Measurements from ENCODE around the gene RUNX1. TPM values are rescaled to one million over a fixed set of nuclear protein-coding genes. Genes with fewer than 3 reads are reported as not detected.

RUNX1 gene
- total RNA-seq, 1 donor from 2014 or later: 7.8 TPM

- Histone ChIP-seq H3K4me1 (ENCODE audit: control insufficient read depth in 3 of 3, insufficient read depth in 3 of 3, low read length in 3 of 3) (peaks cover 0 to 3% (median 0%) of the 10 kb centered on the region in 3 donors), H3K27ac (ENCODE audit: low read depth, low read length) (no peak overlapping the region), H3K9me3 (ENCODE audit: control insufficient read depth in 3 of 3, low read length in 3 of 3) (no peaks in the 10 kb centered on the region), H3K4me3 (ENCODE audit: low read length in 3 of 3) (no peak overlapping the region), H3K27me3 (ENCODE audit: control insufficient read depth in 3 of 3, insufficient read depth in 3 of 3, low read length in 3 of 3) (no peaks in the 10 kb centered on the region), H3K36me3 (ENCODE audit: control insufficient read depth in 3 of 3, insufficient read depth in 3 of 3, low read length in 3 of 3) (no peaks in the 10 kb centered on the region), H3K9ac (ENCODE audit: low read depth in 1 of 3, low read length in 3 of 3) (no peak overlapping the region)
Measured at GRCh38 chr21:35027563-35028450, 21.3 kb downstream of the RUNX1 start.

- H3K27ac ChIP-seq (ENCODE audit: low read depth, low read length): no peak overlapping the region
- H3K9ac ChIP-seq (ENCODE audit: low read depth in 1 of 3, low read length in 3 of 3): peak overlapping the region in 1 of 3 donors; percentile 35
- peaks cover 0 to 3% (median 0%) of the 10 kb centered on the region in 3 donors for H3K4me1 ChIP-seq (ENCODE audit: control insufficient read depth in 3 of 3, insufficient read depth in 3 of 3, low read length in 3 of 3)
- no peaks in the 10 kb centered on the region for H3K27me3 ChIP-seq (ENCODE audit: control insufficient read depth in 3 of 3, insufficient read depth in 3 of 3, low read length in 3 of 3)
- H3K9me3 ChIP-seq (ENCODE audit: control insufficient read depth in 3 of 3, low read length in 3 of 3): no peaks in the 10 kb centered on the region
- H3K4me3 ChIP-seq (ENCODE audit: low read length in 3 of 3): peak overlapping the region; percentile 39 to 64 (median 55)
- H3K36me3 ChIP-seq (ENCODE audit: control insufficient read depth in 3 of 3, insufficient read depth in 3 of 3, low read length in 3 of 3): no peaks in the 10 kb centered on the region
Measured at GRCh38 chr21:35026617-35027562, 22.2 kb downstream of the RUNX1 start.

GRCh38 chr21:35026153-35026500 lies 23.0 kb downstream of the RUNX1 start:
- peaks cover 0 to 3% (median 0%) of the 10 kb centered on the region in 3 donors for H3K4me1 ChIP-seq (ENCODE audit: control insufficient read depth in 3 of 3, insufficient read depth in 3 of 3, low read length in 3 of 3)
- no peaks in the 10 kb centered on the region for H3K9me3 ChIP-seq (ENCODE audit: control insufficient read depth in 3 of 3, low read length in 3 of 3)
- no peaks in the 10 kb centered on the region for H3K36me3 ChIP-seq (ENCODE audit: control insufficient read depth in 3 of 3, insufficient read depth in 3 of 3, low read length in 3 of 3)
- no peak overlapping the region for H3K27ac ChIP-seq (ENCODE audit: low read depth, low read length)
- no peak overlapping the region for H3K9ac ChIP-seq (ENCODE audit: low read depth in 1 of 3, low read length in 3 of 3)
- peak overlapping the region in 1 of 3 donors; percentile 64 for H3K4me3 ChIP-seq (ENCODE audit: low read length in 3 of 3)
- no peaks in the 10 kb centered on the region for H3K27me3 ChIP-seq (ENCODE audit: control insufficient read depth in 3 of 3, insufficient read depth in 3 of 3, low read length in 3 of 3)

- H3K4me3 ChIP-seq (ENCODE audit: low read length in 3 of 3): no peak overlapping the region
- no peaks in the 10 kb centered on the region for H3K27me3 ChIP-seq (ENCODE audit: control insufficient read depth in 3 of 3, insufficient read depth in 3 of 3, low read length in 3 of 3)
- H3K36me3 ChIP-seq (ENCODE audit: control insufficient read depth in 3 of 3, insufficient read depth in 3 of 3, low read length in 3 of 3): no peaks in the 10 kb centered on the region
- H3K4me1 ChIP-seq (ENCODE audit: control insufficient read depth in 3 of 3, insufficient read depth in 3 of 3, low read length in 3 of 3): peaks cover 0 to 3% (median 0%) of the 10 kb centered on the region in 3 donors
- H3K9ac ChIP-seq (ENCODE audit: low read depth in 1 of 3, low read length in 3 of 3): no peak overlapping the region
- H3K27ac ChIP-seq (ENCODE audit: low read depth, low read length): no peak overlapping the region
- no peaks in the 10 kb centered on the region for H3K9me3 ChIP-seq (ENCODE audit: control insufficient read depth in 3 of 3, low read length in 3 of 3)
Measured at GRCh38 chr21:35025206-35026152, 23.6 kb downstream of the RUNX1 start.

- H3K27ac ChIP-seq (ENCODE audit: low read depth, low read length): no peak overlapping the region
- no peaks in the 10 kb centered on the region for H3K9me3 ChIP-seq (ENCODE audit: control insufficient read depth in 3 of 3, low read length in 3 of 3)
- no peak overlapping the region for H3K9ac ChIP-seq (ENCODE audit: low read depth in 1 of 3, low read length in 3 of 3)
- H3K36me3 ChIP-seq (ENCODE audit: control insufficient read depth in 3 of 3, insufficient read depth in 3 of 3, low read length in 3 of 3): no peaks in the 10 kb centered on the region
- H3K4me1 ChIP-seq (ENCODE audit: control insufficient read depth in 3 of 3, insufficient read depth in 3 of 3, low read length in 3 of 3): peaks cover 0 to 3% (median 0%) of the 10 kb centered on the region in 3 donors
- H3K4me3 ChIP-seq (ENCODE audit: low read length in 3 of 3): no peak overlapping the region
- no peaks in the 10 kb centered on the region for H3K27me3 ChIP-seq (ENCODE audit: control insufficient read depth in 3 of 3, insufficient read depth in 3 of 3, low read length in 3 of 3)
Measured at GRCh38 chr21:35024513-35024912, 24.6 kb downstream of the RUNX1 start.

- H3K4me3 ChIP-seq (ENCODE audit: low read length in 3 of 3): no peak overlapping the region
- H3K36me3 ChIP-seq (ENCODE audit: control insufficient read depth in 3 of 3, insufficient read depth in 3 of 3, low read length in 3 of 3): no peaks in the 10 kb centered on the region
- no peaks in the 10 kb centered on the region for H3K9me3 ChIP-seq (ENCODE audit: control insufficient read depth in 3 of 3, low read length in 3 of 3)
- no peak overlapping the region for H3K27ac ChIP-seq (ENCODE audit: low read depth, low read length)
- no peak overlapping the region for H3K9ac ChIP-seq (ENCODE audit: low read depth in 1 of 3, low read length in 3 of 3)
- peaks cover 0 to 3% (median 0%) of the 10 kb centered on the region in 3 donors for H3K4me1 ChIP-seq (ENCODE audit: control insufficient read depth in 3 of 3, insufficient read depth in 3 of 3, low read length in 3 of 3)
- H3K27me3 ChIP-seq (ENCODE audit: control insufficient read depth in 3 of 3, insufficient read depth in 3 of 3, low read length in 3 of 3): no peaks in the 10 kb centered on the region
Measured at GRCh38 chr21:35024071-35024420, 25.1 kb downstream of the RUNX1 start.

GRCh38 chr21:35023396-35024070 lies 25.6 kb downstream of the RUNX1 start:
- H3K27ac ChIP-seq (ENCODE audit: low read depth, low read length): no peak overlapping the region
- H3K4me1 ChIP-seq (ENCODE audit: control insufficient read depth in 3 of 3, insufficient read depth in 3 of 3, low read length in 3 of 3): peaks cover 0 to 3% (median 0%) of the 10 kb centered on the region in 3 donors
- H3K36me3 ChIP-seq (ENCODE audit: control insufficient read depth in 3 of 3, insufficient read depth in 3 of 3, low read length in 3 of 3): no peaks in the 10 kb centered on the region
- no peaks in the 10 kb centered on the region for H3K9me3 ChIP-seq (ENCODE audit: control insufficient read depth in 3 of 3, low read length in 3 of 3)
- H3K9ac ChIP-seq (ENCODE audit: low read depth in 1 of 3, low read length in 3 of 3): no peak overlapping the region
- no peak overlapping the region for H3K4me3 ChIP-seq (ENCODE audit: low read length in 3 of 3)
- H3K27me3 ChIP-seq (ENCODE audit: control insufficient read depth in 3 of 3, insufficient read depth in 3 of 3, low read length in 3 of 3): no peaks in the 10 kb centered on the region

- H3K27me3 ChIP-seq (ENCODE audit: control insufficient read depth in 3 of 3, insufficient read depth in 3 of 3, low read length in 3 of 3): no peaks in the 10 kb centered on the region
- no peak overlapping the region for H3K4me3 ChIP-seq (ENCODE audit: low read length in 3 of 3)
- no peak overlapping the region for H3K27ac ChIP-seq (ENCODE audit: low read depth, low read length)
- no peaks in the 10 kb centered on the region for H3K36me3 ChIP-seq (ENCODE audit: control insufficient read depth in 3 of 3, insufficient read depth in 3 of 3, low read length in 3 of 3)
- no peaks in the 10 kb centered on the region for H3K4me1 ChIP-seq (ENCODE audit: control insufficient read depth in 3 of 3, insufficient read depth in 3 of 3, low read length in 3 of 3)
- no peak overlapping the region for H3K9ac ChIP-seq (ENCODE audit: low read depth in 1 of 3, low read length in 3 of 3)
- no peaks in the 10 kb centered on the region for H3K9me3 ChIP-seq (ENCODE audit: control insufficient read depth in 3 of 3, low read length in 3 of 3)
Measured at GRCh38 chr21:35021546-35021945, 27.6 kb downstream of the RUNX1 start.

- H3K9me3 ChIP-seq (ENCODE audit: control insufficient read depth in 3 of 3, low read length in 3 of 3): no peaks in the 10 kb centered on the region
- H3K27me3 ChIP-seq (ENCODE audit: control insufficient read depth in 3 of 3, insufficient read depth in 3 of 3, low read length in 3 of 3): no peaks in the 10 kb centered on the region
- H3K4me3 ChIP-seq (ENCODE audit: low read length in 3 of 3): no peak overlapping the region
- H3K9ac ChIP-seq (ENCODE audit: low read depth in 1 of 3, low read length in 3 of 3): no peak overlapping the region
- no peaks in the 10 kb centered on the region for H3K4me1 ChIP-seq (ENCODE audit: control insufficient read depth in 3 of 3, insufficient read depth in 3 of 3, low read length in 3 of 3)
- no peaks in the 10 kb centered on the region for H3K36me3 ChIP-seq (ENCODE audit: control insufficient read depth in 3 of 3, insufficient read depth in 3 of 3, low read length in 3 of 3)
- no peak overlapping the region for H3K27ac ChIP-seq (ENCODE audit: low read depth, low read length)
Measured at GRCh38 chr21:35020902-35021301, 28.2 kb downstream of the RUNX1 start.
